GM18508 (cell line): ENCODE measurements around the gene TOMT.
"Not testable (repeated sequence)": the region's sequence is repeated elsewhere in the genome, so short reads cannot be mapped to it uniquely, and the experiment has no call there.

Experiments used
- ATAC-seq: cut with Tn5 transposase; IDR thresholded peaks from one replicate; pipeline ENCODE4 v1.9.1; 2021; ENCODE audit warnings: moderate number of reproducible peaks; ENCODE audit not compliant: insufficient read depth, unreplicated experiment

TOMT gene

GRCh38 chr11:72123117-72123653 lies 17.5 kb downstream of the TOMT start:
- no peak for ATAC-seq

GRCh38 chr11:72124046-72124445 lies 18.3 kb downstream of the TOMT start:
- ATAC-seq: no peak

GRCh38 chr11:72125956-72126355 lies 20.2 kb downstream of the TOMT start:
- ATAC-seq: no peak

GRCh38 chr11:72127923-72128322 lies 22.2 kb downstream of the TOMT start:
- no peak for ATAC-seq

- no peak for ATAC-seq
Measured at GRCh38 chr11:72129381-72129780, 23.7 kb downstream of the TOMT start.

- no peak for ATAC-seq
Measured at GRCh38 chr11:72132646-72133045, 26.9 kb downstream of the TOMT start.

- not testable (repeated sequence) for ATAC-seq
Measured at GRCh38 chr11:72135473-72135872, 29.7 kb downstream of the TOMT start, which contains the start of gene FOLR3. FOLR3 (plus strand) TSS chr11:72135725; CDS start chr11:72135953, 228 bp downstream.

- no peak for ATAC-seq
Measured at GRCh38 chr11:72135891-72136683, 30.4 kb downstream of the TOMT start.

- no peak for ATAC-seq
Measured at GRCh38 chr11:72136684-72137262, 31.0 kb downstream of the TOMT start.

GRCh38 chr11:72138821-72139390 lies 33.2 kb downstream of the TOMT start:
- ATAC-seq: no peak

- no peak for ATAC-seq
Measured at GRCh38 chr11:72139500-72139899, 33.8 kb downstream of the TOMT start.

GRCh38 chr11:72140661-72141060 lies 34.9 kb downstream of the TOMT start:
- ATAC-seq: no peak

- no peak for ATAC-seq
Measured at GRCh38 chr11:72141066-72141465, 35.3 kb downstream of the TOMT start.

- ATAC-seq: not testable (repeated sequence)
Measured at GRCh38 chr11:72142086-72142485, 36.4 kb downstream of the TOMT start.

GRCh38 chr11:72142543-72142942 lies 36.8 kb downstream of the TOMT start:
- not testable (repeated sequence) for ATAC-seq

- no peak for ATAC-seq
Measured at GRCh38 chr11:72144807-72145565, 39.3 kb downstream of the TOMT start.

GRCh38 chr11:72146625-72147024 lies 40.9 kb downstream of the TOMT start:
- no peak for ATAC-seq

GRCh38 chr11:72150882-72151281 lies 45.2 kb downstream of the TOMT start:
- ATAC-seq: no peak

GRCh38 chr11:72153874-72154273 lies 48.1 kb downstream of the TOMT start:
- ATAC-seq: not testable (repeated sequence)

- ATAC-seq: no peak
Measured at GRCh38 chr11:72154816-72155215, 49.1 kb downstream of the TOMT start.
